ENCODE results near the gene UBAC1. TPM values are rescaled to one million over a fixed set of nuclear protein-coding genes. Genes with fewer than 3 reads are reported as not detected.

UBAC1 gene
- total and polyA plus RNA-seq, 7 donors: 71.1 to 261 (median 162) TPM

- no peak for TF ChIP-seq CTCF (IDR thresholded peaks at IDR 0.05)
- ATAC-seq (no peak), DNase-seq (no peak)
- no peaks in the 10 kb centered on the region for H3K9me3 ChIP-seq
- peaks cover 18% of the 10 kb centered on the region for H3K4me1 ChIP-seq
- H3K27ac ChIP-seq: no peak overlapping the region
- WGBS, 3 donors: 92 to 93% (median 93%) methylated on average over 15 to 16 of the region's 16 CpGs
- no peaks in the 10 kb centered on the region for H3K36me3 ChIP-seq (ENCODE audit: insufficient read depth in 1 of 2, low read depth in 1 of 2)
- peaks cover 0 to 12% (median 0%) of the 10 kb centered on the region in 3 donors for H3K27me3 ChIP-seq (ENCODE audit: insufficient read depth in 3 of 3, low read length in 2 of 3)
- intact Hi-C loops (cut with DNase I): no loop called here
- H3K4me3 ChIP-seq: no peak overlapping the region
Measured at GRCh38 chr9:135987838-135988404, 26.7 kb upstream of the UBAC1 start.

- 83 to 87% (median 84%) methylated on average over 11 to 15 of the region's 15 CpGs for WGBS, 3 donors
- no peak for ATAC-seq
- peaks cover 0 to 7% (median 2%) of the 10 kb centered on the region in 3 donors for H3K27me3 ChIP-seq (ENCODE audit: insufficient read depth in 3 of 3, low read length in 2 of 3)
Measured at GRCh38 chr9:135986605-135987004, 25.4 kb upstream of the UBAC1 start.

GRCh38 chr9:135985889-135986288, 24.7 kb upstream of the UBAC1 start:
- Histone ChIP-seq H3K4me3 (no peak overlapping the region), H3K36me3 (ENCODE audit: insufficient read depth in 1 of 2, low read depth in 1 of 2) (no peaks in the 10 kb centered on the region), H3K4me1 (peaks cover 12% of the 10 kb centered on the region), H3K27me3 (ENCODE audit: insufficient read depth in 3 of 3, low read length in 2 of 3) (peaks cover 0 to 7% (median 2%) of the 10 kb centered on the region in 3 donors), H3K9me3 (no peaks in the 10 kb centered on the region), H3K27ac (no peak overlapping the region)
- WGBS, 3 donors: 87 to 89% (median 88%) methylated on average over 19 to 21 of the region's 21 CpGs
- intact Hi-C loops (cut with DNase I): no loop called here
- no peak for DNase-seq
- TF ChIP-seq CTCF (IDR thresholded peaks at IDR 0.05): no peak
- ATAC-seq: no peak

More at GRCh38 chr9:135986605-135987004, 25.4 kb upstream of the UBAC1 start:
- no peak overlapping the region for H3K4me3 ChIP-seq
- no peak for DNase-seq
- no peak for TF ChIP-seq CTCF (IDR thresholded peaks at IDR 0.05)
- no peak overlapping the region for H3K27ac ChIP-seq
- intact Hi-C loops (cut with DNase I): no loop called here
- H3K9me3 ChIP-seq: no peaks in the 10 kb centered on the region
- no peaks in the 10 kb centered on the region for H3K36me3 ChIP-seq (ENCODE audit: insufficient read depth in 1 of 2, low read depth in 1 of 2)
- peaks cover 8% of the 10 kb centered on the region for H3K4me1 ChIP-seq

- 91 to 93% (median 92%) methylated on average over 11 to 14 of the region's 14 CpGs for WGBS, 3 donors
- H3K4me3 ChIP-seq: no peak overlapping the region
- H3K36me3 ChIP-seq (ENCODE audit: insufficient read depth in 1 of 2, low read depth in 1 of 2): no peaks in the 10 kb centered on the region
- H3K27me3 ChIP-seq (ENCODE audit: insufficient read depth in 3 of 3, low read length in 2 of 3): peaks cover 0 to 7% (median 2%) of the 10 kb centered on the region in 3 donors
- TF ChIP-seq CTCF (IDR thresholded peaks at IDR 0.05): no peak
- no peaks in the 10 kb centered on the region for H3K9me3 ChIP-seq
- intact Hi-C loops (cut with DNase I): no loop called here
- ATAC-seq (no peak), DNase-seq (no peak)
- H3K27ac ChIP-seq: no peak overlapping the region
- peaks cover 16% of the 10 kb centered on the region for H3K4me1 ChIP-seq
Measured at GRCh38 chr9:135985459-135985774, 24.2 kb upstream of the UBAC1 start.

All from psoas muscle (tissue), 8 donors.